PC-3 (cell line): ENCODE measurements around the gene ZNF839.

Experiments
- EZH2 ChIP-seq: fragments of 300-600 bp; sonication (generic); IDR thresholded peaks from one replicate; pipeline ENCODE4 v1.6.1; 2017; ENCODE audit warnings: antibody characterized with exemption, mild to moderate bottlenecking, low read length; ENCODE audit not compliant: unreplicated experiment
- EZH2phosphoT487 ChIP-seq: fragments of 300-600 bp; sonication (generic); IDR thresholded peaks from 2 replicates; pipeline ENCODE4 v1.6.1; 2018; ENCODE audit warnings: mild to moderate bottlenecking, antibody characterized with exemption, low read length, borderline replicate concordance
- TF ChIP-seq, protein P1 (sequence below): fragments of 300-600 bp; sonication (generic); conservative IDR thresholded peaks from 2 replicates; pipeline ENCODE4 v1.5.1; 2017; ENCODE audit warnings: antibody characterized with exemption, low read depth, mild to moderate bottlenecking, low read length

DNA sequence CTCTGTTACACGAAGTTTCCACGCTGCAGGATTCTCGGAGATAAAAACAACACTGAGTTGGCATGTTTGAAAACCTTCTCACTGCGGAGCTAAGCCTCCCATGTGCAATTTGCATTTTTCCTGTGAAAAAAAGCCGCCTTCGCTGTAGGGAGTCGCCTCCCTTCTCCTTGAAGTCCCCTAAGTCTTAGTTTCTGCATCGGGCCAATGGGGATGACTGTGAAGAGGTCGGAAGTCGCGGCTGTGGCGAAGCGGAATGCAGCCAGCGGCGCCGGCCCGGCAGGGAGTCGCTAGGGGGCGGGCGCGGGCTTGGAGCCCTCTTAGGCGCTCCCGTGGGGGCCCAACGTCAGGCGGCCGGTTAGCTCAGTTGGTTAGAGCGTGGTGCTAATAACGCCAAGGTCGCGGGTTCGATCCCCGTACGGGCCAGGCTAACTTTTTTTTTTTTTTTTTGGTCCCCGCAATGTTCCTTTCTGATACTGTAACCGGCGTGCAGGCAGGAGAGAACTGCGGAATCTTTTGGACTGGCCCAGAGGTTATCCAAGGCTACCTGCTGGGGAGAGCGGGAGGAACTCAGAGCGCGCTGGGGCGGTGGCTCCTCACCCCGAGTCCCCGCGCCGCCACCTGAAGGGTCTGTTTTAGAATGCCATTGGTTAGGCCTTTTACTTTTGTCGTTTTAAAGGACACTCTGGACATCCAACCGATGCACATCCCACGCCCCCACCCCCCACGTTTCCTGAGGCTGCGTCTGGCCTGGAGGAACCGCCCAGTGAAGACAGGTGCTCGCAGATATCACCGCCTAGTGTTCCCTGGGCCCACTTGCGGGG, 2.6 kb upstream of the ZNF839 start:
- no peak for TF ChIP-seq EZH2phosphoT487
- TF ChIP-seq EZH2, result no peak
- TF ChIP-seq, protein P1, sequence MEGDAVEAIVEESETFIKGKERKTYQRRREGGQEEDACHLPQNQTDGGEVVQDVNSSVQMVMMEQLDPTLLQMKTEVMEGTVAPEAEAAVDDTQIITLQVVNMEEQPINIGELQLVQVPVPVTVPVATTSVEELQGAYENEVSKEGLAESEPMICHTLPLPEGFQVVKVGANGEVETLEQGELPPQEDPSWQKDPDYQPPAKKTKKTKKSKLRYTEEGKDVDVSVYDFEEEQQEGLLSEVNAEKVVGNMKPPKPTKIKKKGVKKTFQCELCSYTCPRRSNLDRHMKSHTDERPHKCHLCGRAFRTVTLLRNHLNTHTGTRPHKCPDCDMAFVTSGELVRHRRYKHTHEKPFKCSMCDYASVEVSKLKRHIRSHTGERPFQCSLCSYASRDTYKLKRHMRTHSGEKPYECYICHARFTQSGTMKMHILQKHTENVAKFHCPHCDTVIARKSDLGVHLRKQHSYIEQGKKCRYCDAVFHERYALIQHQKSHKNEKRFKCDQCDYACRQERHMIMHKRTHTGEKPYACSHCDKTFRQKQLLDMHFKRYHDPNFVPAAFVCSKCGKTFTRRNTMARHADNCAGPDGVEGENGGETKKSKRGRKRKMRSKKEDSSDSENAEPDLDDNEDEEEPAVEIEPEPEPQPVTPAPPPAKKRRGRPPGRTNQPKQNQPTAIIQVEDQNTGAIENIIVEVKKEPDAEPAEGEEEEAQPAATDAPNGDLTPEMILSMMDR, result peak; percentile 67
